HFFc6 (cell line): ENCODE data around the gene KCNB1. TPM values are rescaled to one million over a fixed set of nuclear protein-coding genes. Genes with fewer than 3 reads are reported as not detected.

Source experiments
- DNase-seq: peaks from one replicate; pipeline ENCODE4 v3.0.0-alpha.2; 2018
- H3K27ac Mint-ChIP-seq: 2 replicates; pipeline ENCODE4 v1.8.0; 2020; ENCODE audit warnings: mild to moderate bottlenecking, mixed read lengths
- H3K27me3 Mint-ChIP-seq: 2 replicates; pipeline ENCODE4 v1.8.0; 2021; ENCODE audit warnings: mild to moderate bottlenecking, moderate library complexity, mixed read lengths; ENCODE audit not compliant: insufficient read depth
- H3K36me3 Mint-ChIP-seq: 2 replicates; pipeline ENCODE4 v1.8.0; 2021; ENCODE audit warnings: low read depth, mixed read lengths
- H3K4me1 Mint-ChIP-seq: 2 replicates; pipeline ENCODE4 v1.8.0; 2020; ENCODE audit warnings: low read depth, mixed read lengths
- H3K4me3 Mint-ChIP-seq: 2 replicates; pipeline ENCODE4 v1.8.0; 2020; ENCODE audit warnings: mild to moderate bottlenecking, moderate library complexity, mixed read lengths
- H3K9me3 Mint-ChIP-seq: 2 replicates; pipeline ENCODE4 v1.8.0; 2020; ENCODE audit warnings: mild to moderate bottlenecking, mixed read lengths
- CTCF ChIP-seq: fragments of 200-600 bp; sonication (generic); IDR thresholded peaks from 2 replicates; pipeline ENCODE4 v1.5.0; 2021; ENCODE audit warnings: antibody characterized with exemption, mild to moderate bottlenecking
- total RNA-seq, 6 experiments: library from RNA; stranded (reverse); fragmentation: NEBNext Ultra II Directional; extraction: Animal tissue kit (Norgen Biotek cat#: 25700); gene quantifications; 2 replicates in 1 of 6; 3 replicates in 5 of 6; pipeline ENCODE4 v1.2.3, GENCODE V29; 2021

The KCNB1 gene
- total RNA-seq, 6 experiments from 2014 or later = 0.05 to 1.2 (median 0.20) TPM

DNA sequence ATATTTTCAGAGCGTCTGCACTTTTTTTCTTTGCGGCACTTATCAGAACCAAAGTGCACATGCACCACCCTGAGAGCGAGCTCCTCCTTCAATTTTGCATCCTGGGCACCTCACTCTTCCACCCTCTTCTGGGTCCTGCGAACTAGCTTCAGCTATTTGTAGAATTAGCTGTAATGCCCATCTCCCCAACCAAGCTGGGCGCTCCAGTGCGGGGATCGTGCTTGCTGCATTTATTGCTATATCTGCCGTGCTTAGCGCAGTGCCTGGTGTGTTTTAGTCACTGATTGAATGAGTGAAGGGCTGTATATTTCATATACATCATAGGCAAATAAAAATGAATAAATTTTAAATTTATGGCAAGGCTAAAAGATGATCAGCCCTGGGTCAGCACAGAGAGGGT lies 75.8 kb downstream of the KCNB1 start:
- Mint-ChIP-seq H3K27me3 (peaks cover 62% of the 10 kb centered on the region), H3K4me1 (no peaks in the 10 kb centered on the region), H3K36me3 (no peaks in the 10 kb centered on the region), H3K4me3 (no peak overlapping the region), H3K27ac (no peak overlapping the region), H3K9me3 (no peaks in the 10 kb centered on the region)
- no peak for TF ChIP-seq CTCF
- DNase-seq = no peak

GRCh38 chr20:49405696-49406095 lies 76.8 kb downstream of the KCNB1 start:
- Mint-ChIP-seq H3K27ac (no peak overlapping the region), H3K4me3 (no peak overlapping the region), H3K27me3 (peaks cover 61% of the 10 kb centered on the region), H3K9me3 (no peaks in the 10 kb centered on the region), H3K36me3 (no peaks in the 10 kb centered on the region), H3K4me1 (no peaks in the 10 kb centered on the region)
- no peak for TF ChIP-seq CTCF
- DNase-seq = no peak

- Mint-ChIP-seq H3K4me1 (no peaks in the 10 kb centered on the region), H3K4me3 (no peak overlapping the region), H3K27ac (no peak overlapping the region), H3K36me3 (no peaks in the 10 kb centered on the region), H3K27me3 (peaks cover 61% of the 10 kb centered on the region), H3K9me3 (no peaks in the 10 kb centered on the region)
- DNase-seq = no peak
- no peak for TF ChIP-seq CTCF
These were observed 77.3 kb downstream of the KCNB1 start for GRCh38 chr20:49405062-49405683.

DNA sequence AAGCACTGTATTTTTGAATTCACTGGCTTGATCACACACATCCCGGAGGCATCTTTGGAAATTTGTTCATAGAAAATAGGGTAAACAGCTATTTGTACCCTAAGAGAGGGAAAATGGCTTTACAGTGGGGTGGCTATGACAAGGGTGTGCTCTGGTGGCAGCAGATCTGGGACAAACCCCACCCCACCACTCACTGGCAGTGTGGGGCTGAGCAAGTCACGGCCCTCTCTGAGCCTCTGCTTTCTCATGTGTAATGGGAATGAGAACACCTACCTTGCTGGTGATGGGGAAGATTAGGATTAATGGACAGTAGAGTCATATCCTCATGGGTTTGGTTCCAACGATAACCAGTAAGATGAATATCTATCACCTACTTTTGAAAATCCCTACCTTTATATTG lies 78.0 kb downstream of the KCNB1 start:
- TF ChIP-seq CTCF = no peak
- H3K4me3 Mint-ChIP-seq = no peak overlapping the region
- H3K36me3 Mint-ChIP-seq = no peaks in the 10 kb centered on the region
- no peak overlapping the region for H3K27ac Mint-ChIP-seq
- no peak for DNase-seq
- no peaks in the 10 kb centered on the region for H3K9me3 Mint-ChIP-seq
- peaks cover 56% of the 10 kb centered on the region for H3K27me3 Mint-ChIP-seq
- H3K4me1 Mint-ChIP-seq = no peaks in the 10 kb centered on the region

- TF ChIP-seq CTCF = no peak
- peaks cover 50% of the 10 kb centered on the region for H3K27me3 Mint-ChIP-seq
- no peak overlapping the region for H3K27ac Mint-ChIP-seq
- no peaks in the 10 kb centered on the region for H3K4me1 Mint-ChIP-seq
- H3K36me3 Mint-ChIP-seq = no peaks in the 10 kb centered on the region
- no peak overlapping the region for H3K4me3 Mint-ChIP-seq
- no peak for DNase-seq
- no peaks in the 10 kb centered on the region for H3K9me3 Mint-ChIP-seq
These were observed 78.6 kb downstream of the KCNB1 start for GRCh38 chr20:49403911-49404310.

DNA sequence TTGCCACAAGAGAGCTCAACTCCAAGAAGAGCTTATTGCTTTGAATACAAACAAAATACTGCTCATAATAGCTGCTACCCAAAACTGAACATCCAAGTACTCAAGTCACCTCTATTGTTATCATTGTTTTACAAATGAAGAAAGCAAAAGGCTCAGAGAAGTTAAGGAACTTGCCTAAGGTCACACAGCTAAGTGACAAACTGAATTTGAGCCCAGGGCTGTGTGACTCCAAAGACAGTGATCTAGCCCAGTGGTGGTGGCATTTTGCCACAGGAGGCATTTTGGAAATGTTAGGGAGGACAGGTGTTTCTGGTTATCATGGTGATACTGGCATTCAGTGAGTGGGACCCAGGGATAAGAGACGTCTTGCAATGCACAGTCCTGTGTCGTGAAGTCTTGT lies 79.5 kb downstream of the KCNB1 start:
- H3K27ac Mint-ChIP-seq = no peak overlapping the region
- peaks cover 46% of the 10 kb centered on the region for H3K27me3 Mint-ChIP-seq
- no peak for TF ChIP-seq CTCF
- no peaks in the 10 kb centered on the region for H3K9me3 Mint-ChIP-seq
- no peak overlapping the region for H3K4me3 Mint-ChIP-seq
- peaks cover 4% of the 10 kb centered on the region for H3K4me1 Mint-ChIP-seq
- no peak for DNase-seq
- no peaks in the 10 kb centered on the region for H3K36me3 Mint-ChIP-seq
